T47D (cell line): Measurements from ENCODE around the gene TNFAIP8L1.
"Not testable (repeated sequence)": the region's sequence is repeated elsewhere in the genome, so short reads cannot be mapped to it uniquely, and the experiment has no call there.

Source experiments
- DNase-seq, 2 experiments: peaks; one replicate each; pipeline versions ENCODE4 v3.0.0 to v3.0.0-alpha.2; 2011 to 2012; ENCODE audit warnings: low read depth in 1 of 2, low spot score in 1 of 2
- JUND ChIP-seq: IDR thresholded peaks from 2 replicates; pipeline ENCODE4 v1.6.1; 2012; ENCODE audit warnings: low read depth
- in situ Hi-C: cut with HindIII; loops from 2 replicates; pipeline ENCODE4 v1.10.0; 2016; ENCODE audit warnings: low sequenced_read_pairs, low pct_unique_long_range_greater_than_20kb

Gene TNFAIP8L1

GRCh38 chr19:4638828-4639530 is at the start of gene TNFAIP8L1:
Gene TNFAIP8L1, plus strand, starts transcription at chr19:4639516. Its CDS starts 12,354 bp downstream, at chr19:4651870.
- TF ChIP-seq JUND, result no peak
- in situ Hi-C loops, result no loop called here
- DNase-seq, result peak; percentile 95 to 98

GRCh38 chr19:4589579-4590410 is 49.5 kb upstream of the TNFAIP8L1 start:
- TF ChIP-seq JUND, result no peak
- DNase-seq, result no peak
- in situ Hi-C loops, result no loop called here

DNA sequence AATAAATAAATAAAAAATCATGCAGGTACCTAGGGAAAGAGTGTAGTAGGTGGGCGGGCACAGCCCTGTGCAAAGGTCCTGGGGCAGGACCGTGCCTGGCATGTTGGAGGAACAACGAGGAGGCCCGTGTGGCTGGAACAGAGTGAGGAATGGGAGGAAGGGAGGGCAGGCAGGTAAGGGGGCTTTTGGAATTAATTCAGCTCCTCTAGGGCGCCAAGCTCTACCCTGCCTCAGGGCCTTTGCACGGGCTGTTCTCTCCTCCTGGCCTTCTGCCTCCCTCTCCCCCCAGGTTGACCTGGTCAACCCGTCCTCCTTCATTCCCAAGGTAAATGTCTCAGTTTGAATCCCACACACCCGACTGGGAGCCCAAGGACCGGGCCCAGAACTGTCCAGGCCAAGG is 48.8 kb upstream of the TNFAIP8L1 start:
- in situ Hi-C loops, result no loop called here
- TF ChIP-seq JUND, result no peak

DNA sequence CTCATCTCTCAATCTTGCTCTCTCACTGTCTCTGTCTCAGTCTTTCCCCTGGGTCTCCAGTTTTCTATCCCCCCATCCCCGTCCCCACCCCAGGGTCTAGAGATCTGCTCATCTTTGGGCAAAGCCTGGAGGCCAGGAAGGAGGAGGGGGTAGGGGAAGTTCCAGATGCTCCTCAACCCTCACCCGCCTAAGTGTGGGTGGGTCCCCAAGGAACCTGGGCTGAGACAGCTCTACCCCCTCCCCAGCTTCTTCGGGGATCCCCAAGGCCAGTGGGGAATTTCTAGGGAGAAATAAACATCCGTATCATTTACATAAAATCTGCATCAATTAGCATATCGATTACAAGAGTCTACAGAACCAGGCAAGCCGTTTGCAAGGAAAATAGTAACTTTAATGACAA is 48.0 kb upstream of the TNFAIP8L1 start:
- no peak for TF ChIP-seq JUND
- in situ Hi-C loops, result no loop called here
- DNase-seq, result no peak

More for the DNA sequence above, 48.8 kb upstream of the TNFAIP8L1 start:
- no peak for DNase-seq

- in situ Hi-C loops, result no loop called here
- no peak for DNase-seq
- TF ChIP-seq JUND, result no peak
These were observed 46.9 kb upstream of the TNFAIP8L1 start for GRCh38 chr19:4592445-4592844.

DNA sequence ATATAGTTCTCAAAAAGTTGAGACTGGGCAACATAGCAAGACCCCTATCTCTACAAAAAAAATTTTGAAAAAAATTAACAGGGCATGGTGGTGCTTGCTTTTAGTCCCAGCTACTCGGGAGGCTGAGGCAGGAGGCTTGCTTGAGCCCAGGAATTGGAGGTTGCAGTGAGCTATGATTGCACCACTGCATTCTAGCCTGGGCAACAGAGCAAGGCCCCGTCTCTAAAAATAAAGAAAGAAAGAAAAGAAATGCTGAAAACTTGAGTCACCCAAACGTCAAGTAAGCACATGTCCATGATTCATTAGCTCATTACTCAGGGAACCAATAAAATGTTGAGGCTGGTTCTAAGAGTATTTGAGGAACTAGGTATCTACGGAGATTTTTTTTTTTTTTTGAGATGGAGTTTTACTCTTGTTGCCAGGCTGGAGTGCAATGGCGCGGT is 45.9 kb upstream of the TNFAIP8L1 start:
- no peak for DNase-seq
- in situ Hi-C loops, result no loop called here
- TF ChIP-seq JUND, result no peak

GRCh38 chr19:4594201-4594600 is 45.1 kb upstream of the TNFAIP8L1 start:
- no peak for TF ChIP-seq JUND
- DNase-seq, result no peak
- in situ Hi-C loops, result no loop called here

DNA sequence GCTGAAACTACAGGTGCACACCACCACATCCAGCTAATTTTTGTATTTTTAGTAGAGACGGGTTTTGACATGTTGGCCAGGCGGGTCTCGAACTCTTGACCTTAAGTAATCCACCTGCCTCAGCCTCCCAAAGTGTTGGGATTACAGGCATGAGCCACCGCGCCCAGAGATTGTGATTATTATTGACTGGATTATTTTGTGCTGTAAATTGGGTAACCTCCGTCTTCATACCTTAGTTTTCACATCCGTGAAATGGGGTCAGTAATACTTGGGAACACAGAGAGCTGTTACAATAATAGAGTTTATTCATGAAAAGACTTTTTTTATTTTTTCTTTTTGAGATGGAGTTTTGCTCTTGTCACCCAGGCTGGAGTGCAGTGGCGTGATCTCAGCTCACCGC is 44.2 kb upstream of the TNFAIP8L1 start:
- DNase-seq, in situ Hi-C loops: not testable (repeated sequence)

DNA sequence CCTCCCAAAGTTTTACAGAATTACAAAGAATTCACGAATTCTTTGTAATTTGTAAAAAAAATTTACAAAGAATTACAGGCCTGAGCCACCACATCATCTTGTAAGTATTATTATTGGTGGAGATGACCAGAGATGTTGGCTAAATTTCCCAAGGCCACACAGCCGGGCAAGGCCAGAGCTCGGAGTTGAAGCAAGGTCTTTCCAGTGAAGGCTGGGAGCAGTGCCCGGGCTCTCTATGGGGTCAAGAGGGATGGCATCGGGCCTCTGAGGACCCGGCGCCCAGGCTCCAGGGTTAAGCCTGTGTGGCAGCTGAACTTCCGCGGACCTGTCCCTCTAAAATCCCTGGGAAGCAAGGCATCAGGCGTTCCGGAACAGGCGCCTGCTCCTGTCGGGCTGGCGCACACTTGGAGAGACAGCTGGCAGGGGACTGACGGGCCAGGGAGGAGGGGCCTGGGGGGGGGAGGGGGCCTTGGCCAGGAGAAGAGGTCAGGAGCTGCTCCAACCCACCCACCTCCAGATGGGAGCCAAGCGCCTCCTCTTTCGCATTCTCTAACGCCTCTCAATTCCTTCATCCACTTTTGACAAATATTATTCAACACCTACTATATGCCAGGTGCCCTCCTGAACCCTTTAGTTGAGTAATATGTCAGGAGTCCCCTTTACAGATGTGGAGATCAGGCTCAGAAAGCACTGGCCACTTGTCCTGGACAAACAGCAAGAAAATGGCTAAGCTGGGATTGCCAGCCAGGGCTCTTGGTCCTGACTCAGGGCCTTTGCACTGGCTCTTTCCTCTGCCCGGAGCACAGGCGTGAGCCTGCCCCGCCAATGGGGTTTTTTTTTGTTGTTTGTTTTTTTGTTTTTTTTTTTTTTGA is 43.0 kb upstream of the TNFAIP8L1 start:
- no peak for DNase-seq
- TF ChIP-seq JUND, result no peak
- in situ Hi-C loops, result no loop called here

- TF ChIP-seq JUND, result no peak
- DNase-seq, result no peak
- in situ Hi-C loops, result no loop called here
These were observed 41.9 kb upstream of the TNFAIP8L1 start for GRCh38 chr19:4597278-4597974.

- TF ChIP-seq JUND, result no peak
- DNase-seq, result peak; percentile 63 to 74
- in situ Hi-C loops, result no loop called here
These were observed 41.2 kb upstream of the TNFAIP8L1 start for GRCh38 chr19:4597975-4598671.

- DNase-seq, result no peak
- TF ChIP-seq JUND, result no peak
- in situ Hi-C loops, result no loop called here
These were observed 40.6 kb upstream of the TNFAIP8L1 start for GRCh38 chr19:4598712-4599111.
